HEK293T (cell line): ENCODE data around the gene ESYT2.

Source experiments
- ARNT ChIP-seq: fragments of 450-650 bp; IDR thresholded peaks from 2 replicates; pipeline ENCODE4 v1.6.1; 2017; ENCODE audit warnings: mild to moderate bottlenecking
- ELF4 ChIP-seq: fragments of 450-650 bp; IDR thresholded peaks from 2 replicates; pipeline ENCODE4 v1.6.1; 2017; ENCODE audit warnings: antibody characterized with exemption
- FOXM1 ChIP-seq: fragments of 450-650 bp; IDR thresholded peaks from 2 replicates; pipeline ENCODE4 v1.6.1; 2017; ENCODE audit warnings: mild to moderate bottlenecking, borderline replicate concordance
- LEF1 ChIP-seq: fragments of 450-650 bp; IDR thresholded peaks from 2 replicates; pipeline ENCODE4 v1.6.1; 2017; ENCODE audit warnings: mild to moderate bottlenecking, borderline replicate concordance
- NFRKB ChIP-seq: fragments of 450-650 bp; IDR thresholded peaks from 2 replicates; pipeline ENCODE4 v1.6.1; 2016; ENCODE audit warnings: mild to moderate bottlenecking, moderate library complexity
- SP1 ChIP-seq: fragments of 450-650 bp; IDR thresholded peaks from 2 replicates; pipeline ENCODE4 v1.6.1; 2017
- SUZ12 ChIP-seq: fragments of 450-650 bp; IDR thresholded peaks from 2 replicates; pipeline ENCODE4 v1.6.1; 2016; ENCODE audit warnings: mild to moderate bottlenecking
- TARDBP ChIP-seq: fragments of 450-650 bp; IDR thresholded peaks from 2 replicates; pipeline ENCODE4 v1.6.1; 2016

DNA sequence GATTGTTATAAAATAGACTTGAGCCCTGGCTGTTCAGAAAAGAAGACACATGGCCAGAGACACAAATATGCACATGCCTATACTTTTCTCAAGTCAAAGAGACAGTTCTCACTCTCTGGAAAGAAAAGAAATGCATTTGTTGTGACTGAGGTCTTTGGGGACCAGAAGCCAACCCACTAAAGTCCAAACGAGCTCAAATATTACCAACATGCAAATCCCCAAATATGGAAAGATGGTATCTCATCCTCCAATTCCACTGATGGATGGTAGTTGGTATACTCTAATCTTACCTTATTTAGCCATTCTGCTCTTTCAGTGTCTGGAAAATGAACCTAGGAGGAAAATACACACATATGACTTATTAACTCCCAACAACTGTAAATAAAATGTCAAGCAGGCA, 30.6 kb downstream of the ESYT2 start:
- TF ChIP-seq SP1 = no peak
- TF ChIP-seq FOXM1 = no peak
- TF ChIP-seq NFRKB = no peak
- TF ChIP-seq LEF1 = no peak
- no peak for TF ChIP-seq SUZ12
- no peak for TF ChIP-seq ELF4
- no peak for TF ChIP-seq TARDBP
- TF ChIP-seq ARNT = no peak
